Measurements from ENCODE around the gene CEP85L. TPM values are rescaled to one million over a fixed set of nuclear protein-coding genes. Genes with fewer than 3 reads are reported as not detected.

The CEP85L gene
- total and polyA plus RNA-seq, 2 of the 13 experiments (the other 11 are each of a cell fraction or from before 2014, with no cell fraction given): 0.44 to 1.7 TPM

GRCh38 chr6:118650582-118651281 lies 659 bp downstream of the CEP85L start (continued):
- TF ChIP-seq ATF7 (IDR thresholded peaks at IDR 0.05) (no peak), ATF7 (CRISPR knock-in tag; IDR thresholded peaks at IDR 0.05) (no peak), SPEN (CRISPR knock-in tag; IDR thresholded peaks at IDR 0.05; ENCODE audit: low read depth) (peak; percentile 21; the same call in 1 of the 2 replicates), NONO (IDR thresholded peaks at IDR 0.05) (no peak), NONO (CRISPR knock-in tag; conservative IDR thresholded peaks at IDR 0.05) (no peak), SMARCC2 (IDR thresholded peaks at IDR 0.05) (no peak), TERF1 (CRISPR knock-in tag; IDR thresholded peaks at IDR 0.05) (no peak; the same call in 1 of the 2 replicates), ATF3 (CRISPR knock-in tag; IDR thresholded peaks at IDR 0.05) (no peak), SMC3 (IDR thresholded peaks at IDR 0.05; ENCODE audit: low read length) (no peak), ZNF253 (CRISPR knock-in tag; IDR thresholded peaks at IDR 0.05; ENCODE audit: borderline replicate concordance) (no peak), JUND (CRISPR knock-in tag; IDR thresholded peaks at IDR 0.05) (no peak), MLLT10 (CRISPR knock-in tag; IDR thresholded peaks at IDR 0.05) (no peak), ZNF780A (CRISPR knock-in tag; IDR thresholded peaks at IDR 0.05) (no peak), REST (IDR thresholded peaks at IDR 0.05; ENCODE audit: borderline replicate concordance in 1 of 2, low read depth in 1 of 2, low read length in 2 of 2) (no peak), RERE (CRISPR knock-in tag; IDR thresholded peaks at IDR 0.05; ENCODE audit: low read depth) (no peak), ZNF773 (CRISPR knock-in tag; IDR thresholded peaks at IDR 0.05; ENCODE audit: borderline replicate concordance) (peak; percentile 18; the same call in 1 of the 2 replicates), ZNF800 (CRISPR knock-in tag; IDR thresholded peaks at IDR 0.05) (0 out of 2 replicates have a peak, but pooled peaks have one; percentile 76)

All from HepG2 (cell line).